Measurements from ENCODE around the gene RFTN1.

RFTN1 gene

DNA sequence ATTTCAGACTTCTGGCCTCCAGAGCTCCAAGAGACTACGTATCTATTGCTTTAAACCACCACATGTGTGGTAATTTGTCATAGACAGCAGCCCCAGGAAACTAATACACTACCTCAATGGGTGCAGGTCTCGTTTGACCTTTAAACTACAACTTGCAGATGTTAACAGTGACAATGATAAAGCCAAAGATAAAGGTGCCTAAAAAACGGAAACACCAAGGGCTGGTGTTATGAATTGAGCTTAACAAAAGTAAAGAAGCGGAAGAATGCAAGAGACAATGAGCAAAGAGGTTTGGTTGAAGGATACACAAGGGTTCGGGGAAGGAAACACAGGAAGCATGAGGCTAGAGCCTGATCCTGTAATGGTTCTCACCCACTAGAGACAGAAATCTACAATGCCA, 50.8 kb downstream of the RFTN1 start:
- DNase-seq, result no peak

DNA sequence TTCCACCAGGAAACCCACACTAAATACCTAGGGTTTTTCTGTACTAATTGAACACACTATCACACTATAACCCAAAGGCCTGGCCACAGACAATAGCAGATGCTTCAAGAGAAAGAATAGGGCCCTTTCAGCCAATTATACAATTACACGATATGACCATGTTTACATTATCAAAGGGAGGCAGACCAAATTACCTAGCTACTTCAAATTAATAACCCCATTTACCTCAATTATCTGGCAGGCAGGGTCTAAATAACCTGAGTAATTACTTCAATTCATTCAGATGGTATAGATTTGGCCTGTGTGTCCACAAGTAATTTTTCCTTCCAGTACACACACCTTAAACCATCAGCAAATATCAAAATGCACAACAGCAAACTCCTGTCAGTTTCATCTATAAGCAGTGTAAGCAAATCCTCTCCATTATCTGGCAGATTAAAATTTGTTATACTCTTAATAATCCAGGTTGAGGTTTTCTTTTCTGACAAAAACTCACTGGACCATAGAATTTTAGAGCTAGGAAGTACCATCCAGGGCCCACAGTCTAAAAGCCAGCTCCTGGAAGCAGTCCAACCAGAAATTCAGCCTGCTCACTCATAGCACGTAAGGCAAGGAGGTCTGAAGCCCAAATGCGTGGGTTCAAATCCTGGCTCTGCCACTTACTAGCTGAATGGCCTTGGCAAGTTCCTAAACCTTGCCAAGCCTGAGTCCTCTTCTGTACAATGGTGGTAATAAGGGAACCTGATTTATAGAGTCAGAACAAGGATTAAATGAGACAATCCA, 51.8 kb downstream of the RFTN1 start:
- no peak for DNase-seq

DNA sequence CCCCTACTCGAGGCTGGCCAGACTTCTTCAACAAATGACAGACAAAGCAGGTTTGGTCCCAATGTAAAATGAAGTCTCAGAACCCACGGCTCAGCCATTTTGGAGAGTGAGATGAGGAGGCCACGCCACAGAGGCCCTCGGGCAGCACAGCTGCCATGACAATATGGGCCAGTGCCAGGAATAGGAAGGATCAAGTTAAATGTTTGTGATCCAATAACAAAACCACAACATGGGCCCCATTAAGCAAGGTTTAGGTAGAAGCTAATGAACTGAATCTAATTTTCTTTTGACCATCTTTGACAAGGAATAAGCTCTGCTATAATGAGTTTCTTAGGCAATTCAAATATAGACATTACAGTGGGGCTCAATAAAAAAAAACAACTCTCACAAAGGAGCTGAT, 52.6 kb downstream of the RFTN1 start:
- DNase-seq, result no peak

DNA sequence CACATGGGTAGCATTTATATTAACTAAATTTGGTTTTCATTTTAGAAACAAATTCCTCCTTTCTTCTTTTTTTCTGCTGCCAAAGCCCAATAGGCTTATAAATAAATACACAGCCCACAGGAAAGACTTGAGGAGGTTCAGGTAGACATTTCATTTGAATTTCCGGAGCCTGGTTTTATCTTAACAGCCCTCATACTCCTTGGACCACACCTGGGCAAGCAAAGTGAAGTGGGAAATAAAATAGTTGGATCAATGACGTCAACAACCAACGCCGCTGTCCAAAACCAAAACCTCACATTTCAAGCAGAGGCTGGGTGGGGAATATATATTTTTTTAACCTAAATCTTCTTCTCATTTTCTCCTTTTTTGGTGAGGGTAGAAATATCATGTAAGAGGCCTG, 53.2 kb downstream of the RFTN1 start:
- no peak for DNase-seq

DNA sequence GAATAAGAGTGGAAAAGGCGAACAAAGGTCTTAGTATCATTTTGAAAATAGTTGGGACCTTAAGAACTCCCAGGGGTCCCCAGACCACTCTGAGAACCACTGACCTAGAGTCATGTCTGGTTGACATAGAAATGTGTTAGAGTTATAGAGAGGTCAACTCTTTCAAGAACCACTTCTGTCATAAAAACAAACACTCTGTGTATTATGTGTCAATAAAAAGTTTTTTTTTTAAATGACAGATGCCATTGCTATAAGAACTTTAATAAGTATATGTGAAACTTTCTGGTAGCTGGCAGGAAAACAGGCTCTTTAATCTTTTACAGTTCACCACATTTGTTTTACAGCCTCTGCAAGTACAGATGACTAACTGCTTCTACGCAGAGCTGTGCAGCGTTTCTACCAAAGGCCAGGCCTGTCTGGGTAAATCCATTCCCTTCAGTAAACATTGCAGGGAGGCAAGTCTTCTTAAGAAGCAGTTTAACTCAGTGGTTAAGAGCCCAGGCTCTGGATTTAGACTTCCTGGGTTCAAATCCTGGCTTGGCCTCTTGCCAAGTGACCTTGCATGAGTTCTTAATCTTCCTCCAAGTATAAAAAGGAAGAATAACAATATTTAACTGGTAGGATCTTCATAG, 56.6 kb downstream of the RFTN1 start:
- DNase-seq, result peak; percentile 64

DNA sequence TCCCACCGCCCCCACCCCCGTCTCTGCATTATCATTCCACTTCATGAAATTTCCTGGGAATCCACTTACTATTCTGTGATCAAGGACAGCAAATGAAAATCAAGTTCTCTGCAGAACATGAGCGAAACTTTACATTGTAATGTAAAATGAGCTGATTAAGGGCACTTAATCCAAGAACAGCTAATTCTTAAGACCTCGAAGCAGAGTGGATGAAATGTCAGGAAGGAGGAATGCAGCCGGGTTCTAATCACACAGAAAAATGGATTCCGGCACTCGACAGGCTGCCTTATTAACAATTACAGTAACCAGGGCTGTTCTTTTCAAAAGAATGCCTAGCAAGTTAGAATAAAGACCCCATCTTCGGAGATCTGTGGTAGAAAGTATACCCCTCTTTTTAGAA, 57.5 kb downstream of the RFTN1 start:
- DNase-seq, result no peak

DNA sequence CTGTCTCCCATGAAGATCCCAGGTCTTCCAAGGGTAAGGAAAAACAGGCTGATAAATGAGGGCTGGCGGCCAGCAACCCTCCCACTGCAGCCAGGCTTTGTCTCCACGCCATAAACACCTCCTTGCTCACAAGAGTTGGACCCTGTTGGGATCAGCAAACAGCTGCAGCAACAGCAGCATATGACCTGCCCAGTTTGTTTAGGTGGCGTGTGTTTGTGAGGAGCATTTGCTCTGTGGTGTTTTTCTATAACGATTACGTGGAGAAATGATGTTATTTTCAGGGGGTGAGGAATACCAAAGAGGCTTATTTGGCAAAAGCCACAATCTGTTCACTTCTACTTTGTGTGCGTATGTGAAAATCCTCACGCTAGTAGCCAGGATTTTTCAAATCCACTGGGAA, 58.5 kb downstream of the RFTN1 start:
- DNase-seq, result no peak

DNA sequence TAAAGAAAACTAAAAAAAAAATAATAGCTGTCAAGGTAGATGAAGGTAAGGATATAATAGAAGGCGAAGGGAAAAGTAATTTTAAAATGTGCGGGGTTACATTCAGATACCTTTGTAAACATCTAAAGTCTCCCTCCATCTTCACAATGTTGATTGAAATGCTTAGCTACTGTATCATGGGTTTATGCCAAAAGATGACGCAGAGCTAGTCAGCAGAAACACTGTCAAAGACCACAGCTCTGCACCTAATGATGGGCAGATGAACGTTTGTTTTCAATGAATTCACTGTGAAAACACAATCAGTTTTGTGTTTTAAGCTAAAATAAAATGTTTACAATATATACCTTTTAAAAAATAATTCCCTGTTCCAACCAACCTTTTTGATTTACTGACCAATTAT, 61.2 kb downstream of the RFTN1 start:
- no peak for DNase-seq

DNA sequence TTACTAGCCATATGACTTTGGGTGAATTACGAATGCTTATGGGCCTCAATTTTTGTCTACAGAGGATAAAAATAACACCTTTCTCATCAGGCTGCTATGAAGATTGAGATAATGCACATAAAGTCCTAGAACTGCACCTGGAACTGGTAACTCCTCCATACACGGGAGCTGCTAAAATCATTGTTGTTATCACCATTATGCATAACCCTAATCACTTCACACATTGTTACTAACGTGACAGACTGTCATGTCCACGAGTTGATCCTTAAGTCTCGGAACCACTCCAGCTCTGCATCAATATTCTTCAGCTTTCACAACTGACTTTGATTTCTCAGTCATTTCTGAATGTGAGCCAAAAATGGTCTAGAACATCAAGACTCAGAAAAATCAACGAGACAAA, 64.1 kb downstream of the RFTN1 start:
- DNase-seq, result no peak

DNA sequence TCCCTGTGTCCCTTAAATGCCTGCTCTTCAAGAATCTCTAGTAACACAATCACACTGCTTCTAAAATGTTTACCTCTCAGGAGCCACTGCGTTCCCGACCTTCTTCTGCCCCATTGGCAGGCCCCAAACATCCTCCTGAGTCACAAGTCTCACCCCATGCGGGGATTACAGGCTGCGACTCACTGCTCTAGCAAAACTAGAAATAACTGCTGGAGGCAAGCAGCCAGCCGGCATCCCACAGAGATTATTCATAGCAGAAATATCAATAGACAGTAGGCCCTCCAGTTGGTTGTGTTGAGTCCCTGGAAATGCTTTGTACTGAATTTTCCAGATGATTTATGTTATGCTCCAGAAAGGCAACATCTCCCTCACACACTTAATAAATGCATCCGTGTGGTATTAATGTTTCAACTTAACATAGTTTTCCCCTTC, 64.8 kb downstream of the RFTN1 start:
- peak; percentile 83 for DNase-seq

DNA sequence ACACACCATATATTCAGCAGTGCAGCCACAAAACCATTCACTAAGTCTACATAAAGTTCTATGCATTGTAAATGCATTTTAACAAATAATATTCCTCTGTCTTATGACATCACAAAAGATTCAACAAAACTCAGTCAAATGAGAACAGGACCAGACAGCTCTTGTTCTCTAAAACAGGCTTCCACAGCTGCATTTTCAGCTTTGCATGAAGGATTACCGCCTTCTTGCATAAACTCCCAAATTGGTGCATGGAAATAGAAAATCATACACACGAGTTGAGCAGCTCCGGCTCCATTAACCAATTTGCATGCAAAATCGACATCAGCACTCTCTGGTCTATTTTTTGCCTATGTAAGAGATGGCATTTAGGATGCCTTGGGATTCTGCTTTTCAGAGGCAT, 66.4 kb downstream of the RFTN1 start:
- no peak for DNase-seq

DNA sequence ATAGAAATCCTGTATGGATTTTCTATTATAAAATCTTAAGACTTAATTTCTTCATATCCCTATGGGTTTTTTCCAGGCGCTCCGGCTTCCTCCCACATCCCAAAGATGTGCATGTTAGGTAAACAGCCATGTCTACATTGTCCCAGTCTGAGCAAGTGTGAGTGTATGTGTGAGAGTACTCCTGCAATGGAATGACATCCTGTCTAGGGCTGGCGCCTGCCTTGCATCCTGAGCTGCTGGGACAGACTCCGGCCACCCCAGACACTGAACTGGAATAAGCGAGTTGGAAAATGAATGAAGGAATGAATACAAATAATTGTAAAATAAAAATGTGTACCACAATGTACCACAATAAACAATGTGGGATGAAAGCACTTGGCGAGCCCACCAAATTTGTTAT, 69.2 kb downstream of the RFTN1 start:
- DNase-seq, result no peak

DNA sequence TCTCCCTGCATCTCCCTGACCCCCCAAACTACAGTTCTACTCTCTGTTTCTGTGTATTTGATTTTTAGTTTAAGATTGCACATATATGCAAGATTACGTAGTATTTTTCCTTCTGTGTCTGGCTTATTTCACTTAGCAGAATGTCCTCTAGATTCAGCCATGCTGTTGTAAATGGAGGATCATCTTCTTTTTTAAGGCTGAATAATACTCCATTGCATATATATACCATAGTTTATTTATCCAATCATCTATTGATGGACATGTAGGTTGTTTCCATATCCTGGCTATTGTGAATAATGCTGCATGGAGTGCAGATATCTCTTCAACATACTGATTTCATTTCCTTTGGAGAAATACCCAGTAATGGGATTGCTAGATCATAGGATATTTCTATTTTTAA, 70.8 kb downstream of the RFTN1 start:
- no peak for DNase-seq

DNA sequence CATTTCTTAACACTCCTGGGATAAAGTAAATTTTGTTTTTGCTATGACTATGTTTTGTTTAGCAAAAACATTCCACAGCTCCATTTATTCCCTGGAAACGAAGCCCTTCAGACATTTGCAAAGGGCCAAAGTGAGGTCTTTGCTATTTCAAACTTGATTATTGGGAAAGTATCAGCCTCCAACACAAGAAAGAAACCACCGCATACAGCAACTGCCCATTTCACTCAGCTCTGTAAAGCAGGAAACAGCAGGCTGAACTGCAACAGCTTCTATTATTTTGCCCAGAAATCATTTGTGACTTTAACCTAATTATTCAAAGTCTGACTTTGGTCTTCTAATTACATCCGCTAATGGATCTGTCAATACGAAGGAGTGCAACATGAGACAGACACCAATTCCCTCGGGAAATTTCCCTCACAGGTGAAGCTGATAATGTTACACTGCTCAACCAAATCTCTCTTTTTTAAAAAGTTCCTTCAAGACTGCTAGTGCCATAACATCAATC, 72.1 kb downstream of the RFTN1 start:
- no peak for DNase-seq

DNA sequence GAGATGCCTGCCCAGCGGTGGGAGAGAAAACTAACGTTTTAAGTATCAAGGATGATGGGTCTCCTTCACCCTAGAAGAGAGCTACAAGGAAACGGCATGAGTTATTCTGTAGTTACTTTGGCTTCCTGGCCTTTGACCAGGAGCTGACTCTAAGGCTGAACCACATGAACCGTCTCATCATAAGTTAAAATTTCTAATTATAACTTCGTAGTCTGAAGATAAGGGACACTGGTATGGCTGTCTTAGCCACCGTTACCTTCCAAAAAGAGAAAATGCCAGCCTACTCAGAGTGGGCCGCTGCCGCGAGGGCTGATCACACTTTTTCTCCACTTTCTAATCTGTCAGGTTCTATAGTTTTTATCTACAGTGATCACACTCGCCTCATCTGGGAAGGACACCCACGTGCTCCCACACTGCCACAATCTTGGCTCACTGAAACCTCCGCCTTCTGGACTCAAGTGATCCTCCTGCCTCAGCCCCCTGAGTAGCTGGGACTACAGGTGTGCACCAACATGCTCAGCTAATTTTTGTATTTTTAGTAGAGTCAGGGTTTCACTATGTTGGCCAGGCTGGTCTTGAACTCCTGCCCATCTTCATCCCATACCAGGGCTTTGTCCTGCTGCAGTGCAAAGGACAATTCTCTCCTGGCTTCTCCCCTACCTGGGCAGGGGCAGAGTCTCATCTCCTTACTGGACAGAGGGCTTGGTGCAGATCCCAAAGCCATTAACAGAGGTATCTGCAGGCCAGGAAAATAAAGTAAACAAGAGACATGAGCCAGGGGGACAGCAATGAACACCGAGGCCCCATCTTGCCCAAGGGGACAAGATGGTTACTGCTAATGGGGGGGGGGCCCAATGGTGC, 73.4 kb downstream of the RFTN1 start:
- DNase-seq, result no peak

DNA sequence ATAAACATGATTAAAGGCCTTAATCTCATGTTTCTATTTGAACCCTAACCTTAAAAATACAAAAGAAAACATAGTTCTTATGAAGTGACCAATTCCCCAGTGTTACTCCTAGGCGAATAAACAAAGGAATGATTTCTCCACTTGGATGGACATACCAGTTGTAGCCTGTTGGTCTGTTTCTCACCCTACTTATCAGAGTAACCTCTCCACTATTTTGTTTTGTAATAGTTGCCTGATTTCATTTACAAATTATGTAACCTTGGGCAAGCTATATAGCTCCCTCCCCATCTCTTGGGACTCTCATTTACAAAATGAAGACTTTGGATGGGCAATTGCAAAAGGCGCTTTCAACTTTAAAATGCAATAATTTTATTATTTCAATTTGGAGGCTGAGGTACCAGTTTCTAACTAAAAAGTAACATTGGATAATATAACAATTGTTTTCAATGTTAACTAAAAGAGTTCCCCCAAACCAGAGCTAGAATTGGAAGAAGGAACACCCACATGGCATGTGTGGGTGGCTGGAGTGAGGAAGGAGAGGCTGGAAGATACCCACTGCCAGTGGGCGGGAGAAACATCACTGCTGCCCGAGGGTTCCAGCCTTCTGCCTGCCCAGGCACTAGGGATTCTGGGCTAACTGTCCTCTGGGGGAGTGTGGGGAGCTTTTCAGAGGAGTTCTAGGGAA, 74.2 kb downstream of the RFTN1 start:
- DNase-seq, result no peak

DNA sequence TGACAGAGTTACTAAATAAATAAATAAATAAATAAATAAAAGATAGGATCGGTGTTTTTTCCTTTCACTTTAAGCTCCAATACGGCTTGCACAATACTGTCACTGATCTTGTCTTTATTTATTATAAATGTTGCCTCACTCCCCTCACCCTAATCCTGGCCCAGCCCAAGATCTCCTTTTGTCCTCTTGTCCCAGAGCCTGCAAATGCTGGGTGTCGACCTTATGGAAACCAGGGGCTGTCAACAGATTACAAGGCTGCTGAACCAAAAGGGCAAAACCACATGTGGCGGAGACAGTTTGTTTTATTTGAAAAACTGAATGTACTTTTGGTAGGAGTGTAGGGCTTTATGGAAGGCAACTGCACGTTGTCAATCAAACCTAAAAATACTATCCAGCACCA, 75.9 kb downstream of the RFTN1 start:
- no peak for DNase-seq

DNA sequence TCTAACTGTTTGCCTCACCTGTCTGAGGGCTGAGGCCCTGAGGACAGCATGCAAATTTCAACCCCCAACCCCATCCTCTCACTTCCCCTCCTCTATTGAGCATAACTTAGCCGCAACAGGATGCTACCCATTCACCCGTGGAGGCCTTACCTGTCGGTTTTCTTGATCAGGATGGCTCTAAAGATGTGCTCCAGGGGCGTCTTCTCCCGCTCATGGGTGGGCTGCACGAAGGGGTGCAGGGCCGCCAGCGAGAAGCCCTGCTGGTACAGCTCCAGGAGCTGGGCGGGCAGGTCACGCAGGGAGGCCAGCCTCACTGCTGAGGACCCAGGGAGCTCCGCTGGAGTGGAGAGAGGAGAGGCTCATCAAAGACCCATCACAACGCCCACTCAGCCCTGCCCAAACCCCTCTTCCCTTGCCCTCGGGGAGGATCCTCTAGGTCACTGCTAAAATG, 79.8 kb downstream of the RFTN1 start:
- no peak for DNase-seq

DNA sequence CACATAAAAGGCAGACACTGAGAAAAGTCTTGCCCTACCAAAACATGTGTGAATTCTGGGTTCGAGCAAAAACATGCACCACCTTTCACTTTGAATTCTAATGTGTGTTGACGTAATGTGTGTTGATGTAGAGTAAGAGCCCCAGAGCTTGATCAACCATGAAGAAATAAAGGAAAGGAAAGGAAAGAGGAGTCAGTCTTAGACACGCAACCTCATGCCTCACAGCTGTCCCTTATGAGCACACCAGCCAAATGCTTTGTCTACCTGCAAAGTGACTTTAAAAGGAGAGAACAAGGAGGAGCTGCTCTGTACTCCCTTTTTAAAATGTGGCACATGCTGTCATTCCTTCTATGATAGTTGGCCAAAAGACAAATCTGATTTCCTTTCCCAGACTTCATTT, 80.8 kb downstream of the RFTN1 start:
- DNase-seq, result no peak

DNA sequence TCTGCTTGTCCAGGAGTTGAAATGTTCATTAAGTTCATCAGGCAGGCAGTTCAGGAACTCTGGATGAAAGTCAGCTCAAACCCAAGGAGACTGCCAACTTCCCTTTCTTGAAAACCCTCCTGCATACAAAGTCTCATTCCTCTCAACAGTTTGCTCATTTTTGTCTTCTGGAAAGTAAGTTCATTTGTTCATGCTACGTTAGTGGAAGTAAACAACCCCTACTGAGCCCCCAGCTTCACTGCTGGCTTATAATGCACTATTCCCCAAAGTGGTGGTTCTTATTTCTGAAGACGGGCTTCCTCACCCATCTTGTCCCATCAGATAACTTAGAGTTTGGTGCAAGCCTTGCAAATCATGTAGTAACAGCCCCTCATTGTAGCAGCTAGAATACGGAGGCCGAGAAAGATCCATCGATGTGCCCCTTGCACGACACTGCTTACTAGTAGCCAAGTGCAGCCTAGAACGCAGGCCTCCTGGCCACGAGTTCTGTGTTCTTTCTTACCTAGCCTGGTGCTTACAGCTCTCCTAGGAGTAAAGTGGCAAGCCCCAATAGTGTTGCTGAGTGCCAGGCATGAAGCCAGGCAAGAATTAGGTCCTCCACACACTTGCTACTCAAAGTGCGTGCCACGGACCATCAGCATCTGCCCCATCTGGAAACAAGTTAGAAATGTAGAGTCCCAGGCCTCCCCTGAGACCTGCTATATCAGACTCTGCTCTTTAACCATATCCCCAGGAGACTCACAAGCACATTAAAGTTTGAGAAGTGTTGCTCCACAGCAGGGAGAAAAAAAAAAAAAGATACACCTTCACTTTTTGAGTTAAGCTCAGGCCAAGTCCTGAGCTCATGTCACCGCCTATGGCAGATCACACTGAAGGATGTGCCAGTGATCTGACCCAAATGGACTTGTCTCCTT, 82.5 kb downstream of the RFTN1 start:
- DNase-seq, result no peak

DNA sequence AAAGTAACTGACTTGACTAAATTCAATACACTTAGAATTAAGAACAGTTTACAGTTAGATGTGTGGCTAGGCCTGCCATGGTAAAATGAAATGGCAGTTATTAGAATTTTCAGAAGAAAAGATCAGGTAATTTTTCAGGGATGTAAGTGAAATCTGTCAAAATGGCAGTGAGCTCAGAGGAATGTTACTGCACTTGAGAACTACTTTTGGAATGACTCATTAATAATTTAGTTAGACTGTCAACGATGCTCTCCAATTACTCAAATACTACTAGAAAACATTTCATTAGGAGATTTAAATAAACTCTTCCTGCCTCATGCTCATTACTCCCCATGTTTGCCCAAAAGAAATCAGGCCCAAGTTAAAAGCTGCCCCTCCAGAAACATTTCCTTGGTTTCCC, 84.4 kb downstream of the RFTN1 start:
- no peak for DNase-seq

DNA sequence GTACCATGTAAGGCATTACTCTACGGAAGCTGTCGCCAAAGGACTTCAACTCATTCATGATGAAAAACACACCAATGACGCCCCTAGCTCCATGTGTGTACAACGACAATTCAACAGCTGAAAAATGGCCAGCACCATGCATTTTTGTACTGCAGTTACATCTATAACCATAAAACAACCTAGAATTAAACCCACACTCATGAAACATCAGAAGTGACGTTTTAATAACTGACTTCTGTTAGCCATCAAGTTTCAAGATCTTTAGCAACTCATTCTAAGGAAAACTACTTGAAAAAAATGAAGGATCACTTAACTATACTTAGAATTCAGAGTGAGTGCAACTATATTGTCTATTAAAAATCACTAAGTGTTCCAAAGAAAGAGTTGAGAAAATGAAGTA, 84.9 kb downstream of the RFTN1 start:
- no peak for DNase-seq
